Middle frontal gyrus (tissue), 1 donor: ENCODE data around the gene SMOC2.

ENCODE experiments used
- DNase-seq: peaks from one replicate; pipeline ENCODE4 v3.0.0-alpha.2; 2015; ENCODE audit warnings: low spot score; ENCODE audit errors: extremely low spot score

SMOC2 gene

DNA sequence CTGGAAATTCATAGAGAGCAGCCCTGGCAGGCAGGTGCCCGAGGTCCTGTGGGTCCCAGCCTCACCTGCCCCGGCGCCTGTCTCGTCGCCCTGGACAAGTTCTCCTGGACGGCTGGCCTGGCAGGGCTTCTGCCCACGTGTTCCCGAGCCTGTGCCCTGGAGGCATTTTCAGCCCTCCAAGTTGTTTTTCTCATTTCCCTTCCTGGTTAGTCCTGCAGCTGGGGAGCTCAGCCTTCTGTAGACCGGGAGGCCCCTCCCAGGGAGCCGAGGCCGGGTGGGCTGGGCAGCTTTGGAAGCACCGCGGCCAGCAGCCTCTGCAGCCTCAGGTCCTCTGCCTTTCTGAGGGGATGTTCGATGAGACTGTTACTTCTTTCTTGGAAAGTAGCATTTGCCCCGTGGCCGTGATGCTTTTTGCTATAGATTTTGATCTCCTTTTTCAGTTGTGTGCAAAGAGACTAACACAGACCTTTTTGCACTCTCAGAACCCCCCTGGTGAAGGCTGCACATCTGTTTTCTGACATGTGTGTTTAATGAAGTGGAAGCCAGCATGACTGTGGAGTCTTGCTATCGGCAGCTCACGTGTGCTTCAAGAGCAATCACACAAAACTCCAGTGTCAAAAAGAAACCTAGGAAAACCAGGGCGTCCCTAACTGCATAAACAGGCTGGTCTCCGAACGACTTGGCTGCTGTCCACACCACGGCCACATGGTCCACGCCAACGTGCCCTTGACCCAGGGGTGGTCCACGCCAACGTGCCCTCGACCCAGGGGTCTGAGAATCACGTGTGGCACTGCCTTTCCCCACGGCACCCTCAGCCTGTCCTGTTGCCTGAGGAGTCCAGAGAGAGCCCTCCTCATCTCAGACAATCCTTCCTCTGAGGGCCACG, 207.5 kb downstream of the SMOC2 start:
- DNase-seq: no peak

DNA sequence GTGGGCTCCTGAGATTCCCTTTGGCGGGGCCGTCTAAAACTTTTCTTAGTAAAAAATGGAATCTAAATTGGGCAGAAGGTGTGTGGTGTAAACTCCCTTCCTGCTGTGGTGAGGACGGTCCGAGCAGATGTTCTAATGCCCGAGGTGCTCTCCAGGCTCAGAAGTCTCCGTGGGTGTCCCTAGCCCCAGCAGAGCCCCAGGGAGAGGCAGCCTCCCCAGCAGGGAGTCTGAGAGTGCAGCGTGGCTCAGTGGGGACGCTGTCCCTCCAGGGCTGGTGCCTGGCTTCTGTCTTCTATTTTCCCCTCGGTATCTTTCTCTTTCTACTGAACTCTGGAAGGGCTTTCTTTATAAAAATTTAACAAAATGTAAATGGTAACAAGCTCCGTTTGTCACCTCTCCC, 208.2 kb downstream of the SMOC2 start:
- DNase-seq: no peak

DNA sequence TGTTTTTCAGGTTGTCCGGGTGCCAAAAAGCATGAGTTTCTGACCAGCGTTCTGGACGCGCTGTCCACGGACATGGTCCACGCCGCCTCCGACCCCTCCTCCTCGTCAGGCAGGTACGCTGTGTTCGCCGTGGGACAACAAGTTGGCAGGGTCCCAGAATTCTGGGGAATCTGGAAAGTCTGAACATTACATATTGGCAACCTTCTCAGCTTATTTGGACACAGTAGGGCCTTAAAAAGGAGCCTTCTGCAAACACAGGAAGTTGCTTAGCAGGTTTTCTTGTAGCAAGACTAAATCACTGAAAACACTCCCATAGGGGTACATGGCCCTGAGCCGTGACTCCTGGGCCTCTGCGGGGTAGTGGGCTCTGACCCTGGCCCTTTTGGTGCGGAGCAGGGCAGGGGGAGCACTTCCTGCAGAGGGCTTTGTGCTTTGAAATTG, 209.7 kb downstream of the SMOC2 start:
- DNase-seq: no peak

DNA sequence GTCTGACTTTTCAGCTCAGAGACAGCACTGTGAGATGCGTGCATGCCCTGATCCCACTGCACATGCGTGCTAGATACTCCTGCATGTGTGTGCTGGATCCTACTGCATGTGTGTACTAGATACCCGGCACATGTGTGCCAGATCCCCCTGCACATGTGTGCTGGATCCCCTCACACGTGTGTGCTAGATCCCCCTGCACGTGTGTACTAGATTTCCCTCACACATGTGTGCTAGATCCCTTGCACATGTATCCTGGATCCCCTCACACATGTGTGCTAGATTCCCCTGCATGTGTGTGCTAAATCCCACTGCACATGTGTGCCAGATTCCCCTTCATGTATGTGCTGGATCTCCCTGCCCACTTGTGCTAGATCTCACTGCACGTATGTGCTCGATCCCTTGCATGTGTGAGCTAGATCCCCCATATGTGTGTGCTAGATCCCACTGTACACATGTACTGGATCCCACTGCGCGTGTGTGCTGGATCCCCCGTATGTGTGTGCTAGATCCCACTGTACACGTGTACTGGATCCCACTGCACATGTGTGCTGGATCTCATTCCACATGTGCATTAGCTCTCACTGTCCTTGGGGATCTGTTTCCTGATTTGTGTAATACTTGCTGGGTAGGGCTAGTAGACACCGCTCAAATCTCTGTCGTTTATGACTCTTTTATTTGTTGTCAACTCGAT, 214.6 kb downstream of the SMOC2 start:
- DNase-seq: no peak

GRCh38 chr6:168658059-168658458, 217.1 kb downstream of the SMOC2 start:
- DNase-seq: no peak

DNA sequence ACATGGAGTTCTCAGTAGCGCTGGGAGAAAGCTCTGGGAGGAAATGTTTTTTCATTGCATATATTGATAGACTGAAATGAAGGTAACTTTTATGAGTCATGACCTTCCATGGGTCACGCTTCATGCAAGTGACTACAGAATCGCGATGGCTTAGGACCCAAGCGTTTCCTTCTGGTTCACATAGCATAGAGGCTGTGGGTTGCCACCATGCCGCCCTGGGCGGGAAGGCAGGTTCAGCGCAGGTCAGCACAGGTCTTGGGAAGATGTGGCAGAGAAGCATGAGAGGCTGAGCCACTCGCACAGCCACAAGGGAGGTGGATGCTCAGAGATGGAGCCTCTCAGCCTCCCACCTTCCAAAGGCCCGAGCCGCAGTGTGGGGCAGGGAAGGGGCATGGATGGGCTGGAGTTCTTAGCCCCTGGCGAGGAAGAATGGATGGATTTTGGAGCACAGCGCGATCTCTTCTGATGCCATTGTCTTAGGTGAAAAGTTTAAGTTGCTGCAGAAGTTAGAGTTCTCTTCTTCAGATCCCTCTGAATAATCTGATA, 219.5 kb downstream of the SMOC2 start:
- DNase-seq: no peak

DNA sequence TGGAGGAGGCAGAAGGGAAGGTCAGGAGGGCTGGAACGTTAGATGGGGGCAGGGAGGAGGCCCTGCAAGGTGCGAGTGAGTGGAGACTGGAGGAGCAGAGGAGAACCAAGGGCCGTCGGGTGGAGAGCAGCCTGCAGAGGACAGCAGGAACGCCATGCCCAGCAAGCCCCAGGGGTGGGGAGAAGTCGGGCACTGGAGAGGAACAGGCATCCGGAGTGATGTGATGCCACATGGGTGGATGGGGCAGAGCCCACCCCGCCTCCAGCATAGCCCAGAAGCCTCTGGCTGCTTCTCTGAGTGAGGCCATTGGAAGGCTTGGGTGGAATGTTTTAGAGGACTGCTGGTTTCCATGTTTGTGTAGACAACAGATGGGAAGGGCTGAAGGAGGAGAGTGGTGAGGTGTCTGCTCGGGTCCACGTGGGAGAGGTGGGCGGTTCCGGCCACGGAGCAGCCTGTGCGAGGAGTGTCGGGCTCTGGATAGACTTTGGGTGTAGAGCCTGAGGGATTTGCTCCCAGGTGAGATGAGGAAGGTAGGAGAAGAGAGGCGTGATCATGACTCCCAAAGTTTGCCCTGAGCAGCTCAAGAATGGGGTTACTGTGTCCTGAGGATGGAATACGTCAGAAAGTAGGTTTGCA, 221.4 kb downstream of the SMOC2 start:
- no peak for DNase-seq

DNA sequence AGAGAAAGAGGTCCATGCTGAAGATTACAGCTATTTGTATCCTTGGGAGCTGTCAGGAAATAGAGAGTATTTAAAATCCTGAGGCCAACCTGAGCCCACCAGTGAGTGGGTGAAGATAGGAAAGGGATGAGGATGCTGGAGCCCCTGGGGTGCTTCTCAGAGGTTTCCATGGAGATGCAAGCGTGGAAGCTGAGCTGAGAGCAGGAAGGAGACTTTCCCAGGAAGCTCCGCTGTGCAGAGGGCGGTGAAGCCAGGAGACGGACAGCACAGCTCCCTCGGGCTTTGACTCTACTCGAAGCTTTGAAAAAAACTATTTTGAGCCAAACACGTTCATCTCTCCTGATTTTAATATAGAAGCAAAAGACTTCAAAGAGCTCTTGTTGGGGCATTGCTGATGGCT, 222.1 kb downstream of the SMOC2 start:
- no peak for DNase-seq

DNA sequence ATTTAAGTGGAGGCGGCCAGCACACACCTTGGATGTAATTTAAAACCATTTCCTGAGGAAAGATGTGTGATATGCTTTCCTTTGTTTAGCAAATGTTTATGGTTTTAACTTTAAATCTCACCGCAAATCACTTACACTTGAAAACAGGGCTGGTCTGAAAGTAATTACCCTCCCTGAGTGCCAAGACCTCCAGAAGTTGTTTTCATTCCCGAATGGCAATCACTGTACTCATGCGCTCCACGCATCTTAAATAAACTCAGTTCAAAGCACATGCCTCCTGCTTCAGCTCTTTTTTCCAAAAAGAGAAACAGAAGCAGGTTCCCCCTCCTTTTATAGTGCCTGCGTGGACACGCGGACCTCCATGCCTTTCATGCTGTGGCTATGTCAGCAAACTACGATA, 224.0 kb downstream of the SMOC2 start:
- no peak for DNase-seq

DNA sequence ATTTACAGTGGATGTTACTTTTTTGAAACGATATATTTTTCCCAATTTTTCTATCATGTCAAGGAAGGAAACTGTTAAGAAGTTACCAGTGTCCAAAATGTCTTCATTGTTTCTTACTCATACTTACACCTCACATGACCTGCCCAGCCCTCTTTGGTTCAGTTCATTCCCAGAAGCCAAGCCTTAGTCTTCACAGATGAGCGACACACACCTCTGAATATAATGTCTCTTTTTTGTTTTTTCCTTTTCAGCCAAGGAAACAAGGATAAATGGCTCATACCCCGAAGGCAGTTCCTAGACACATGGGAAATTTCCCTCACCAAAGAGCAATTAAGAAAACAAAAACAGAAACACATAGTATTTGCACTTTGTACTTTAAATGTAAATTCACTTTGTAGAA, 225.2 kb downstream of the SMOC2 start:
- DNase-seq: no peak

GRCh38 chr6:168666699-168667427, 225.9 kb downstream of the SMOC2 start:
- no peak for DNase-seq

GRCh38 chr6:168667428-168667805, 226.4 kb downstream of the SMOC2 start:
- no peak for DNase-seq

- DNase-seq: no peak
Measured at GRCh38 chr6:168670401-168670985, 229.5 kb downstream of the SMOC2 start.

GRCh38 chr6:168671028-168671862, 230.3 kb downstream of the SMOC2 start:
- no peak for DNase-seq

GRCh38 chr6:168671863-168672546, 231.0 kb downstream of the SMOC2 start:
- no peak for DNase-seq

GRCh38 chr6:168674595-168674994, 233.6 kb downstream of the SMOC2 start:
- no peak for DNase-seq

DNA sequence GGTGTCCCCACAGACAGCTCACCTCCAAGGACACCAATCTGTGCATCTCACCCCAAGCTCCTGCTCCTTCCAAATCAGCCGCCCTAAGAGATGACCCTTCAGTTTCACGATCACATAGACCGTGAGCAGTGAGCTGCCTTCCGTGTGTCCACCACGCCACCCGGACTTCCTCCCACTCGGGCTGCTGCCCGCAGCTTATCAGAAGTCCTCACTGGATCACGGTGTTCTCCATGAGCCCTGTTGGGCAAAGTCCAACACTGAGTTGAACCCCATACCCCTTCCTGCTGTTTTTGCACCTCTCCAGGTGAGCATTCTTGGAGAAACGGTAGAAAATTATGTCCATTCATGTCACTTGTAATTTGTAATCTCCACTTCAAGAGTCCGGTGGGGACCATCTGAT, 234.4 kb downstream of the SMOC2 start:
- DNase-seq: no peak

DNA sequence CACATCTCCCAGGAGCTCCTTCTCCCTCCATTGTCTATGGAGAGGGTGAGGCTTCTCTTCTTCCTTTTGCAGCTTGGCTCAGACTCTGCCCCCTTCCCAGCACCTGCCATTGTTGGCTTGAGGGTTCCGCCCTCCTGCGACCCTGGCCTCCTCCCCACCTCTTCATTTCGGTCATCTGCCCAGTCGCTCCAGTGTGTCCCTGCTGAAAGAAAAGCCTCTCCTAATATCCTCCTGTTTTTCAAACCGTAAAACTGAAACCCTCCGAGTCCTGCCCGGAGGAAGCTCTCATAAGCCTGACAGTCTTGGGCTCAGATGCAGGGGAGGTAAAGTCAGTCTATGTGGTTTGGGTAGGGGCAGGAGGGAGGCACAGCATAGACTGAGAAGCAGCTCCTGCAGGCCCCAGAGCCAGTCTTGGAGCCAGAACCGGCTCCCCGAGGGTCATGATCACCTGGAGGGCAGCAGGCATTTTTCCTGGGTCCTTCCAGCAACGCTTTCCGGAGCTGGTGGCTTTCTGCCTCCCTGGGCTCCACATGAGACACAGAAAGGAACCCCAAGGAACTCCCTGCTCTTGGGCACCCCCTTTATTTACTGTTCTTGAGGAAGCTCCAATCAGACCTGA, 235.1 kb downstream of the SMOC2 start:
- no peak for DNase-seq
